ENCODE results near the gene TRPC4AP. TPM values are rescaled to one million over a fixed set of nuclear protein-coding genes. Genes with fewer than 3 reads are reported as not detected.

Gene TRPC4AP
- total and polyA plus RNA-seq, 7 donors: 24.0 to 61.8 (median 45.3) TPM

- Histone ChIP-seq H3K36me3 (no peaks in the 10 kb centered on the region), H3K27me3 (no peaks in the 10 kb centered on the region), H3K9me3 (no peaks in the 10 kb centered on the region), H3K4me3 (no peak overlapping the region), H3K4me1 (no peaks in the 10 kb centered on the region), H3K27ac (no peak overlapping the region)
- DNase-seq: no peak
- intact Hi-C loops (cut with DNase I): no loop called here
- no peak for TF ChIP-seq CTCF (IDR thresholded peaks at IDR 0.05)
- TF ChIP-seq EP300 (IDR thresholded peaks at IDR 0.05): no peak
- no peak for TF ChIP-seq POLR2A (IDR thresholded peaks at IDR 0.05)
- TF ChIP-seq POLR2AphosphoS5 (IDR thresholded peaks at IDR 0.05): no peak
- 96% methylated on average over 7 of the region's 7 CpGs for WGBS, 2 donors
Observed at GRCh38 chr20:34970193-34970840, 122.3 kb downstream of the TRPC4AP start.

GRCh38 chr20:34968042-34968775 is 124.4 kb downstream of the TRPC4AP start:
- Histone ChIP-seq H3K4me3 (no peak overlapping the region), H3K9me3 (no peaks in the 10 kb centered on the region), H3K27ac (no peak overlapping the region), H3K36me3 (no peaks in the 10 kb centered on the region), H3K4me1 (no peaks in the 10 kb centered on the region), H3K27me3 (no peaks in the 10 kb centered on the region)
- DNase-seq: no peak
- WGBS, 2 donors: 87 to 91% methylated on average over 7 of the region's 7 CpGs
- TF ChIP-seq POLR2A (IDR thresholded peaks at IDR 0.05) (no peak), CTCF (IDR thresholded peaks at IDR 0.05) (no peak)
- intact Hi-C loops (cut with DNase I): no loop called here

- DNase-seq: no peak
- WGBS, 2 donors: 89 to 95% methylated on average over 5 of the region's 5 CpGs
- Histone ChIP-seq H3K27ac (no peak overlapping the region), H3K9me3 (no peaks in the 10 kb centered on the region), H3K27me3 (no peaks in the 10 kb centered on the region), H3K4me3 (no peak overlapping the region), H3K4me1 (no peaks in the 10 kb centered on the region), H3K36me3 (no peaks in the 10 kb centered on the region)
- intact Hi-C loops (cut with DNase I): no loop called here
- TF ChIP-seq CTCF (IDR thresholded peaks at IDR 0.05): no peak
- TF ChIP-seq POLR2AphosphoS5 (IDR thresholded peaks at IDR 0.05): no peak
- TF ChIP-seq EP300 (IDR thresholded peaks at IDR 0.05): no peak
- TF ChIP-seq POLR2A (IDR thresholded peaks at IDR 0.05): no peak
Observed at GRCh38 chr20:34967421-34967820, 125.2 kb downstream of the TRPC4AP start.

- no peaks in the 10 kb centered on the region for H3K27me3 ChIP-seq
- H3K4me3 ChIP-seq: no peak overlapping the region
- no peaks in the 10 kb centered on the region for H3K36me3 ChIP-seq
- H3K27ac ChIP-seq: no peak overlapping the region
- H3K9me3 ChIP-seq: no peaks in the 10 kb centered on the region
- H3K4me1 ChIP-seq: no peaks in the 10 kb centered on the region
- DNase-seq: no peak
- intact Hi-C loops (cut with DNase I): no loop called here
- 87 to 90% methylated on average over 5 of the region's 5 CpGs for WGBS, 2 donors
- TF ChIP-seq CTCF (IDR thresholded peaks at IDR 0.05) (no peak), POLR2A (IDR thresholded peaks at IDR 0.05) (no peak), EP300 (IDR thresholded peaks at IDR 0.05) (no peak), POLR2AphosphoS5 (IDR thresholded peaks at IDR 0.05) (no peak)
Observed at GRCh38 chr20:34965051-34965450, 127.6 kb downstream of the TRPC4AP start.
